A673 (cell line): Measurements from ENCODE around the gene ETFRF1. TPM values are rescaled to one million over a fixed set of nuclear protein-coding genes. Genes with fewer than 3 reads are reported as not detected.

Source experiments
- BruUV-seq: library from RNA; stranded (reverse); fragments of 400-500 nt; replicated peaks from 2 replicates; lab custom pipeline; 2021; lab: Mats Ljungman, UMichigan
- CTCF ChIA-PET: fragments of 300-600 bp; sonication (Branson Sonifier 250); formaldehyde crosslinking; loops from one replicate; lab custom pipeline; 2022; ENCODE audit warnings: antibody characterized with exemption; lab: Charles Lee
- POLR2A ChIA-PET: fragments of 300-600 bp; sonication (Branson Sonifier 250); formaldehyde crosslinking; loops from one replicate; lab custom pipeline; 2022; ENCODE audit warnings: antibody characterized with exemption; ENCODE audit not compliant: low non-redundant PET; lab: Charles Lee
- DNase-seq: peaks from one replicate; pipeline ENCODE4 v3.0.0-alpha.2; 2015; ENCODE audit warnings: low spot score
- H3K27ac ChIP-seq: fragments of 200-600 bp; sonication (generic); 2 replicates; pipeline ENCODE4 v1.5.1; 2016; ENCODE audit warnings: mixed run types, low read depth, mild to moderate bottlenecking, mixed read lengths, antibody characterized with exemption, low read length; ENCODE audit not compliant: poor library complexity, severe bottlenecking
- H3K27me3 ChIP-seq: fragments of 200-600 bp; sonication (generic); replicated peaks from 2 replicates; pipeline ENCODE4 v1.6.1; 2017; ENCODE audit warnings: mixed run types, low read depth, mild to moderate bottlenecking, mixed read lengths, antibody characterized with exemption, low read length; ENCODE audit not compliant: insufficient read depth, poor library complexity
- H3K36me3 ChIP-seq: fragments of 200-600 bp; sonication (generic); 2 replicates; pipeline ENCODE4 v1.6.1; 2016; ENCODE audit warnings: mixed run types, mild to moderate bottlenecking, mixed read lengths, antibody characterized with exemption, low read length; ENCODE audit not compliant: insufficient read depth, poor library complexity, severe bottlenecking
- H3K4me1 ChIP-seq: fragments of 200-600 bp; sonication (generic); 2 replicates; pipeline ENCODE4 v1.6.1; 2017; ENCODE audit warnings: mixed run types, mild to moderate bottlenecking, mixed read lengths, antibody characterized with exemption, low read length; ENCODE audit not compliant: insufficient read depth, poor library complexity, severe bottlenecking
- H3K4me3 ChIP-seq: fragments of 200-600 bp; sonication (generic); 2 replicates; pipeline ENCODE4 v1.5.1; 2016; ENCODE audit warnings: low read depth, mixed run types, mild to moderate bottlenecking, mixed read lengths, low read length; ENCODE audit not compliant: poor library complexity, severe bottlenecking
- H3K9me3 ChIP-seq: fragments of 200-600 bp; sonication (generic); 2 replicates; pipeline ENCODE4 v1.6.1; 2016; ENCODE audit warnings: mixed run types, low read depth, mild to moderate bottlenecking, mixed read lengths, antibody characterized with exemption, low read length; ENCODE audit not compliant: poor library complexity, severe bottlenecking
- CTCF ChIP-seq: fragments of 300-800, 200-600 bp; sonication (generic); conservative IDR thresholded peaks from 2 replicates; pipeline ENCODE4 v1.5.1; 2017; ENCODE audit warnings: low read depth, mild to moderate bottlenecking, antibody characterized with exemption, low read length, moderate library complexity, mixed read lengths
- EZH2 ChIP-seq: fragments of 200-600 bp; sonication (generic); IDR thresholded peaks from 2 replicates; pipeline ENCODE4 v1.6.1; 2017; ENCODE audit warnings: borderline replicate concordance, low read depth, mild to moderate bottlenecking, mixed read lengths, antibody characterized with exemption, low read length; ENCODE audit not compliant: poor library complexity, severe bottlenecking
- intact Hi-C: fragments of 100-400 bp; cut with micrococcal nuclease; formaldehyde crosslinking; loops from one replicate; pipeline ENCODE4 v1.10.0; 2022; ENCODE audit not compliant: unreplicated experiment
- total RNA-seq: library from RNA; stranded (reverse); gene quantifications from 2 replicates; pipeline ENCODE4 v1.2.3, GENCODE V29; 2021

The ETFRF1 gene
- total RNA-seq, 1 experiment from 2014 or later: 12.9 TPM

DNA sequence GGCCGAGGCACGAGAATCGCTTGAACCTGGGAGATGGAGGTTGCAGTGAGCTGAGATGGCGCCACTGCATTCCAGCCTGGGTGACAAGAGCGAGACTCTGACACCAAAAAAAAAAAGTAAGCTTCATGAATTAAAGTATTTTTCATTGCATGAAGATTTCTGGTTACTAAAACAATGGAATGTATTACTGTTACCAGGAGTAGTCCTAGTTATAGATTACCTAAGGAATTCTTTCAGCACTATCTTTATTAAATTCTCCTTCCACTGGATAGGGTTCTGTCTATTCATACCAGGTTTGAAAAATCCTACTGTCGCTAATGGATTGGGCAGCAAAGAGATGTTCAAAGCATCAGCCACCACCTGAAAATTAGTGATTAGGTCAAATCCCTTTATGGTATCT, 12.4 kb downstream of the ETFRF1 start:
- peaks cover 7% of the 10 kb centered on the region for H3K36me3 ChIP-seq
- no peak overlapping the region for H3K4me3 ChIP-seq
- H3K9me3 ChIP-seq: no peaks in the 10 kb centered on the region
- POLR2A ChIA-PET: no interaction called here
- H3K27me3 ChIP-seq: no peaks in the 10 kb centered on the region
- CTCF ChIA-PET: no interaction called here
- no peak overlapping the region for H3K27ac ChIP-seq
- TF ChIP-seq CTCF (no peak), EZH2 (no peak)
- no peak for DNase-seq
- BruUV-seq: no TSS peak
- intact Hi-C loops: no loop called here
- no peaks in the 10 kb centered on the region for H3K4me1 ChIP-seq

- TF ChIP-seq EZH2: no peak
- no peak for TF ChIP-seq CTCF
- no TSS peak for BruUV-seq
- H3K27ac ChIP-seq: no peak overlapping the region
- H3K27me3 ChIP-seq: no peaks in the 10 kb centered on the region
- H3K36me3 ChIP-seq: peaks cover 7% of the 10 kb centered on the region
- H3K4me1 ChIP-seq: no peaks in the 10 kb centered on the region
- CTCF ChIA-PET: no interaction called here
- no peak for DNase-seq
- no peaks in the 10 kb centered on the region for H3K9me3 ChIP-seq
- POLR2A ChIA-PET: no interaction called here
- intact Hi-C loops: no loop called here
- H3K4me3 ChIP-seq: no peak overlapping the region
Observed at GRCh38 chr12:25207846-25208245, 12.8 kb downstream of the ETFRF1 start.

DNA sequence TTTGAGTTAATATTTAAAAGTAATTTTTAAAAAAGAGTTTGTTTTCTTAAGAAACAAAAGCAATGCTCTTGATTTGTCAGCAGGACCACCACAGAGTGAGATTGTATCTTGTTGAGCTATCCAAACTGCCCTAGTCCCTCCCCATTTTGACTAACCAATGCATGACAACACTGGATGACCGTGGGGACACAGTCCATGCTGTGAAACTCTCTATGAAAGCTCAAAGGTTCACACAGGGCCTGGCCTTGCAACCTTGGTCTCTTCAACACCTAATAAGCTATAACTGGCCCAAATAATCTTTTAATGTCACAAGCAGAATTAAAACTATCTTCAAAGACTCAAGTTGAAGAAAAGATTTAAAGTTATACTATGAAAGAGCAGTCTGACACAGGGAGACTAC, 13.5 kb downstream of the ETFRF1 start:
- Histone ChIP-seq H3K27me3 (no peaks in the 10 kb centered on the region), H3K4me1 (no peaks in the 10 kb centered on the region), H3K4me3 (no peak overlapping the region), H3K36me3 (peaks cover 7% of the 10 kb centered on the region), H3K9me3 (no peaks in the 10 kb centered on the region), H3K27ac (no peak overlapping the region)
- intact Hi-C loops: no loop called here
- no TSS peak for BruUV-seq
- CTCF ChIA-PET: no interaction called here
- no peak for TF ChIP-seq CTCF
- TF ChIP-seq EZH2: no peak
- DNase-seq: no peak
- POLR2A ChIA-PET: no interaction called here
